ENCODE measurements around the gene EEFSEC.

EEFSEC gene

DNA sequence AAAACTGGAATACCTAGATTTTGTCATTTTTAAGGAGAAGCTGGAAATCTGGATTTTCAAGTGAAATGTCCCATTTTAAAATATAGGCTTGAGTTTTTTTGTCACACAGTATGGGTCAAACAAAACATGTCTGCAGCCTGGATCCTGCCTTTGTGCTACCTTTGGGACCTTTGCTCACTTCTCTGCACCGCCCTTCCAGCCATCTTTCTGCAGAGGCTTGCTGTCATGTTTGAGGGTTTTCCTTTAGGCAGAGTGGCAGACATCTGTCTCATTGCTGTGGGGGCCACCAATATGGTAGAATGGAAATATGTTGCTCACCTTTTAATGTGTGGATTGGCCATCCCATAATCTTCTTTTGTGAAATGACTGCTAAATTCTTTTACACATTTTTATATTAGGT lies 136.3 kb downstream of the EEFSEC start:
- Histone ChIP-seq H3K27me3 (ENCODE audit: insufficient read depth, poor library complexity, severe bottlenecking) (no peaks in the 10 kb centered on the region), H3K4me3 (replicated peaks; ENCODE audit: insufficient read depth, low read length) (no peak overlapping the region), H3K27ac (replicated peaks) (no peak overlapping the region)
- DNase-seq (ENCODE audit: low read depth in 1 of 2, low spot score in 1 of 2): no peak
- TF ChIP-seq GABPA (IDR thresholded peaks at IDR 0.05; ENCODE audit: low read depth) (no peak), SPI1 (IDR thresholded peaks at IDR 0.05; ENCODE audit: borderline replicate concordance, low read depth) (no peak), POLR2AphosphoS5 (IDR thresholded peaks at IDR 0.05; ENCODE audit: low read depth) (no peak)
- TF ChIP-seq, protein P1, sequence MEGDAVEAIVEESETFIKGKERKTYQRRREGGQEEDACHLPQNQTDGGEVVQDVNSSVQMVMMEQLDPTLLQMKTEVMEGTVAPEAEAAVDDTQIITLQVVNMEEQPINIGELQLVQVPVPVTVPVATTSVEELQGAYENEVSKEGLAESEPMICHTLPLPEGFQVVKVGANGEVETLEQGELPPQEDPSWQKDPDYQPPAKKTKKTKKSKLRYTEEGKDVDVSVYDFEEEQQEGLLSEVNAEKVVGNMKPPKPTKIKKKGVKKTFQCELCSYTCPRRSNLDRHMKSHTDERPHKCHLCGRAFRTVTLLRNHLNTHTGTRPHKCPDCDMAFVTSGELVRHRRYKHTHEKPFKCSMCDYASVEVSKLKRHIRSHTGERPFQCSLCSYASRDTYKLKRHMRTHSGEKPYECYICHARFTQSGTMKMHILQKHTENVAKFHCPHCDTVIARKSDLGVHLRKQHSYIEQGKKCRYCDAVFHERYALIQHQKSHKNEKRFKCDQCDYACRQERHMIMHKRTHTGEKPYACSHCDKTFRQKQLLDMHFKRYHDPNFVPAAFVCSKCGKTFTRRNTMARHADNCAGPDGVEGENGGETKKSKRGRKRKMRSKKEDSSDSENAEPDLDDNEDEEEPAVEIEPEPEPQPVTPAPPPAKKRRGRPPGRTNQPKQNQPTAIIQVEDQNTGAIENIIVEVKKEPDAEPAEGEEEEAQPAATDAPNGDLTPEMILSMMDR (IDR thresholded peaks at IDR 0.05; ENCODE audit: insufficient read depth, low read length): no peak
- TF ChIP-seq, protein P2, sequence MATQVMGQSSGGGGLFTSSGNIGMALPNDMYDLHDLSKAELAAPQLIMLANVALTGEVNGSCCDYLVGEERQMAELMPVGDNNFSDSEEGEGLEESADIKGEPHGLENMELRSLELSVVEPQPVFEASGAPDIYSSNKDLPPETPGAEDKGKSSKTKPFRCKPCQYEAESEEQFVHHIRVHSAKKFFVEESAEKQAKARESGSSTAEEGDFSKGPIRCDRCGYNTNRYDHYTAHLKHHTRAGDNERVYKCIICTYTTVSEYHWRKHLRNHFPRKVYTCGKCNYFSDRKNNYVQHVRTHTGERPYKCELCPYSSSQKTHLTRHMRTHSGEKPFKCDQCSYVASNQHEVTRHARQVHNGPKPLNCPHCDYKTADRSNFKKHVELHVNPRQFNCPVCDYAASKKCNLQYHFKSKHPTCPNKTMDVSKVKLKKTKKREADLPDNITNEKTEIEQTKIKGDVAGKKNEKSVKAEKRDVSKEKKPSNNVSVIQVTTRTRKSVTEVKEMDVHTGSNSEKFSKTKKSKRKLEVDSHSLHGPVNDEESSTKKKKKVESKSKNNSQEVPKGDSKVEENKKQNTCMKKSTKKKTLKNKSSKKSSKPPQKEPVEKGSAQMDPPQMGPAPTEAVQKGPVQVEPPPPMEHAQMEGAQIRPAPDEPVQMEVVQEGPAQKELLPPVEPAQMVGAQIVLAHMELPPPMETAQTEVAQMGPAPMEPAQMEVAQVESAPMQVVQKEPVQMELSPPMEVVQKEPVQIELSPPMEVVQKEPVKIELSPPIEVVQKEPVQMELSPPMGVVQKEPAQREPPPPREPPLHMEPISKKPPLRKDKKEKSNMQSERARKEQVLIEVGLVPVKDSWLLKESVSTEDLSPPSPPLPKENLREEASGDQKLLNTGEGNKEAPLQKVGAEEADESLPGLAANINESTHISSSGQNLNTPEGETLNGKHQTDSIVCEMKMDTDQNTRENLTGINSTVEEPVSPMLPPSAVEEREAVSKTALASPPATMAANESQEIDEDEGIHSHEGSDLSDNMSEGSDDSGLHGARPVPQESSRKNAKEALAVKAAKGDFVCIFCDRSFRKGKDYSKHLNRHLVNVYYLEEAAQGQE (IDR thresholded peaks at IDR 0.05; ENCODE audit: insufficient replicate concordance, low read depth): no peak

DNA sequence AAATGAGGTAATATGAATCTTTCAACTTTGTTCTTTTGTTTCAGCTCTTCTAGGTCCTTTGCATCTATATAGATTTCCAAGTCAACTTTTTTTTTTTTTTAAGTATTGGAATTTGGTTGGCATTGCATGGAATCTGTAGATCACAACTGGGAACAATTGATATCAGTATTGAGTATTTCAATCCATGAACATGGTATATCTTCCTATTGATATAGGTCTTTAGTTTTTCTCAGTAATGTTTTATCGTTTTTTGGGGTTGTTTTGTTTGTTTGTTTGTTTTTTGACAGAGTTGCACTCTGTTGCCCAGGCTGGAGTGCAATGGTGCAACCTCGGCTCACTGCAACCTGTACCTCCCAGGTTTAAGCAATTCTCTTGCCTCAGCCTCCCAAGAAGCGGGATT lies 137.2 kb downstream of the EEFSEC start:
- H3K4me3 ChIP-seq (replicated peaks; ENCODE audit: insufficient read depth, low read length): no peak overlapping the region
- no peak overlapping the region for H3K27ac ChIP-seq (replicated peaks)
- TF ChIP-seq, protein P2 (IDR thresholded peaks at IDR 0.05; ENCODE audit: insufficient replicate concordance, low read depth): no peak
- TF ChIP-seq GABPA (IDR thresholded peaks at IDR 0.05; ENCODE audit: low read depth) (no peak), POLR2AphosphoS5 (IDR thresholded peaks at IDR 0.05; ENCODE audit: low read depth) (no peak), SPI1 (IDR thresholded peaks at IDR 0.05; ENCODE audit: borderline replicate concordance, low read depth) (no peak)
- TF ChIP-seq, protein P1 (IDR thresholded peaks at IDR 0.05; ENCODE audit: insufficient read depth, low read length): no peak
- no peak for DNase-seq (ENCODE audit: low read depth in 1 of 2, low spot score in 1 of 2)
- H3K27me3 ChIP-seq (ENCODE audit: insufficient read depth, poor library complexity, severe bottlenecking): no peaks in the 10 kb centered on the region

DNA sequence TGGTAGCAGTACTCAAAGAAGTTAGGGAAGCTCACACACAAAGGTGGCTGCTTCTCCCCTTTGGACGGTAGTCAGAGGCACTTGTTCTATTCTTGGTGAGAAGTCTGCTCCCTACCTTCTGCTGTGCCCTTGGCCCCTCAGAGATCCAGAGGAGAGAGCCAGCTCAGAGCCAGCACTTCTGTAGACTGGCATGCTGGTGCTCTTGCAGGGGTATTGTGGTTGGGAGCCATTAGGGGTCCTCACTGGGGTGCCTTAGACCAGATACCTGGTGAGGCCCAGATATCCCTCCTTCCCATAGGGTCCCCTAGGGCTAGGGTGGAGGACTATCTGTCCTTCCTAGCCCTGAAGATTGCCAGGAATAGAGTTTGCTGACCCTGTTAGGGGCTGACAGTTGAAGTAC lies 140.6 kb downstream of the EEFSEC start:
- TF ChIP-seq SPI1 (IDR thresholded peaks at IDR 0.05; ENCODE audit: borderline replicate concordance, low read depth): no peak
- no peak for TF ChIP-seq POLR2AphosphoS5 (IDR thresholded peaks at IDR 0.05; ENCODE audit: low read depth)
- TF ChIP-seq, protein P1 (IDR thresholded peaks at IDR 0.05; ENCODE audit: insufficient read depth, low read length): no peak
- TF ChIP-seq GABPA (IDR thresholded peaks at IDR 0.05; ENCODE audit: low read depth): no peak
- TF ChIP-seq, protein P2 (IDR thresholded peaks at IDR 0.05; ENCODE audit: insufficient replicate concordance, low read depth): no peak
- no peak for DNase-seq (ENCODE audit: low read depth in 1 of 2, low spot score in 1 of 2)
- no peaks in the 10 kb centered on the region for H3K27me3 ChIP-seq (ENCODE audit: insufficient read depth, poor library complexity, severe bottlenecking)

More for the DNA sequence above, 140.6 kb downstream of the EEFSEC start:
- Histone ChIP-seq H3K4me3 (replicated peaks; ENCODE audit: insufficient read depth, low read length) (no peak overlapping the region), H3K27ac (replicated peaks) (no peak overlapping the region)

Data from HL-60 (cell line).